OCI-M1 (cell line): ENCODE results near the gene TARS3.
"Not testable (repeated sequence)": the region's sequence is repeated elsewhere in the genome, so short reads cannot be mapped to it uniquely, and the experiment has no call there.

Source experiments
- DNase-seq: peaks from one replicate; lab custom pipeline; 2025; lab: John Stamatoyannopoulos, UW

Gene TARS3

DNA sequence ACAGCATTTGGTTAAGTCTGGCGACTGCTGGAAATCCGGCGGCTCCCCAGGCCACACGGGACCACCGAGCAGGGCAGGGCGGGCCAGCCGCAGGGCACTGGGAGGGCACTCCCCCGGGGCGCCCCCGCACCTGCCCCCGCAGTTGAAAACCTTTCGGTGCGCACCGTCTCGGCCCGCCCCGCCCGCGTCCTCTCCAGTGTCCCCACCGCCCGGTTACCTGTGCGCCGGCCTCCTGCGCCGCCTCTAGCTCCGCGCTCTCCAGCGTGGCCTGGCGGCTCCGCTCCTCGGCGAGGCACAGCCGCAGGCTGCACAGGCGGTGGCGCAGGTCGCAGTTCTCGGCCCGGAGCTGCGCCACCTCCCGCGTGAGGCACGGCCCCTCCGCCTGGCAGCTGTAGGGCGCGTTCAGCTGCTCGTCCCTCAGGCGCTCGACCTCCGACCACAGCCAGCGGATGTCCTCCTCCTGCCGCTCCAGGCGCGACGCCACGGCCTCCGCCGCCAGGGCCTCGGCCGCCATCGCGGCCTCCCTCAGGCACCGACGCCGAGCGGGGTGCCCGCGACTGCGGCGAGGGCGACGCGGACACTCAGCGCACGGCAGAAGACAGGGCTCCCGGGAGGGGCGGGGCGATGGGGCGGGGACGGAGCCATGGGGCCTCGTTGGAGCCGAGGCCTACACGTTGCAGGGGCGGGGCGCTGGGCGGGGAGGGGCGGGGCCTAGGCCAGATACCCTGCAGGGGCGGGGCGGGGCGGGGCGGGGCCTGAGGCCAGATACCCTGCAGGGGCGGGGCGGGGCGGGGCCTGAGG, at the start of gene TARS3:
TSS of gene TARS3 (minus strand) at position 600 of the 801 bp plus-strand sequence. CDS start at position 514, 86 bp downstream.
- DNase-seq = peak; percentile 92

GRCh38 chr15:101773496-101774100, 49.3 kb upstream of the TARS3 start:
- DNase-seq = peak; percentile 7

GRCh38 chr15:101772921-101773320, 48.6 kb upstream of the TARS3 start:
- no peak for DNase-seq

DNA sequence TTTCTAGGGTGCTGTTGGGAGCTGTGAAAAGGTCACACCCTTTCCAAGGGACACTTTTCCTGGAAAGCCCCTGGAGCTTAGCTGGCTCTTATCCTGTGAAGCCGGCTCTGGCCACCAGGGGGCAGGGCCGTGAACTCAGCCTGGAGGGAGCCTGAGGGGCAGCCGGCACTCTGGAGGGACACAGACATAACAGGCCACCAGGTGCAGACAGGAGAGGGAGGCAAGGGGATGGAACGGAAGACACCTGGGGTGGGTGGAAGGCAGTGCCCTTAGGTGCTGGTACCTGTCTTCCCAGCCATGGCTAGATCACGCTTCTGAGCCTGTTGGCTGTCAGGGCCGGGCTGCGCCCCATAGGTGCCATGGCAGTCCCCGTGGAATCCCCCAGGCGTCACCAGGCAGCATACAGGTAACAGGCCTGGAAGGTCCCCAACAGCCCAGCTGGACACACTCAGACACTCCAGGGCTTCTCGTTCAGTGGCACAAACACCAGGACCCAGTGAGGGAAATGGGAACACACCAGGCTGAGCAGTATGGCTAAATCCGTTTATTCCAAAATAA, 42.9 kb upstream of the TARS3 start:
- DNase-seq = not testable (repeated sequence)

DNA sequence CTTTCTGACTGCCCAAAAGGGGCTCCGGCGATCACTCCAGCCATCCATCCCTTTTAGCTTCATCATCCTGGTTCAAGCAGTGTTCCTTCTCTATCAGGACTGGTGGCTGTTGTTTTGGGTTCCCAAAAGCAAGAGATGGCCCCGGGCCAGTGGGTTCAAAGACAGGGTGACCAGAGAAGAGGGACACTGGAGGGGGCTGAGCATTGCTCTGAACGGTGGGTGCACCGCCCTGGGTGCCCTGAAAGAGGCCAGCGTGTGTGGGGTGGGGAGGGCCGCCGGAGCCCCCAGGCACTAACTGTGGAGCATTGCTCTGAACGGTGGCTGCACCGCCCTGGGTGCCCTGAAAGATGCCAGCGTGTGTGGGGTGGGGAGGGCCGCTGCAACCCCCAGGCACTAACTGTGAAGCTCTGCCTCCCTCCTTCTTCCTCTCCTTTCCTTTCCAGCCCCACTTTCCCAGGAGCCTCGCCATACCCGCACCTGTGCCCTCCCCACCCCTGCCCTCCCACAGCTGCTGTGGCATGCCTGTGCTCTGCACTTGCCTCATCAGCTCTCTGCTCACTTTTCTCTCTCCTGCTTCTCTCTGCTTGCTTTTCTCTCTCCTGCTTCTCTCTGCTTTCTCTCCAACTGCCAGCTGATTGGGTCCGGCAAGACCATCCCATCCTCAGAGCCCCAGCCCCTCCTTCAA, 41.6 kb upstream of the TARS3 start:
- no peak for DNase-seq

DNA sequence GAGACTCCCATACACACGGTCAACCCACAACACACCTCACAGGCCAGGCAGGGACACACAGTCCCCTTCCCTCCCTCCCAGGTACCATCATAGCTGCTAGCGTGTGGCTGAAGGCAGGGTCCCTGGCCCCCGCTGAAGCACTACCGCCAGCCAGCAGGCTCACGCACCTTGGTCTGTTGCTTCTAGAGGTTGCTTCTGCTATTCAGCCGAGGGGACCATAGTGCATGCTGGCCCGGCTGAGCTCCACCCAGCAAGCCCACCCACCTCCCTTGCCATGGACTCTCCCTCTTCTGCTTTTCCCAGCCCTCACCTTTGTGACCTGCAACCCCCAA, 41.0 kb upstream of the TARS3 start:
- DNase-seq = not testable (repeated sequence)

DNA sequence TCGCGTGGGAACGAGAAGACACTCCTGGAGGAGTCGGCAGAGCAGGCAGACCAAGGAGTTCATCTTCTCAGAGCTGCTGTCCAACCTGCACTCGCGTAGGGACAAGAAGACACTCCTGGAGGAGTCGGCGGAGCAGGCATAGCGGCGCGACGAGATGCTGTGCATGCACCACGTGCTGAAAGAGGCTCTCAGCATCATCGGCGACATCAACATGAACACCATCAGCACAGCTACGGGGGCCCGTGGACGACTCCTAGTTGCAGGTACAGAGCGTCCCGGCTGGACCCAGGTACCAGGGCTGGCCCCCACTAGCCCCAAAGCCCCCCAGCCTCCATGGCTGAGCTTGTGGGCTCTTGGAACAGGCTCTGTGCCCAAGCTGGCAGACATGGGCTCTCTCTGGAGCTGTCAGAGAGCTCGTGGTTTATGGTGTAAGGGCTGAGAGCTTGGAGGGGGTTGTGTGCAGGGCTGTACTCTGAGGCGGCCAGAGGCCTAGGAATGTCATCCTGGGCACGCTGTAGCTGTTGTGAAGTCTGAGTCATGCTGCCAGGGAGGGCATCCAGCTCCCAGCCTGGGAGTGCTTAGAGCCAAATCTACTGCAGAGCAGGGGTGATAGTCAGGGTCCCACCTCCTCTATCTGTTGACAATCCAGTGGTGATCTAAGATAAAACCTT, 40.5 kb upstream of the TARS3 start:
- DNase-seq = not testable (repeated sequence)

GRCh38 chr15:101746716-101747082, 22.4 kb upstream of the TARS3 start:
- not testable (repeated sequence) for DNase-seq

DNA sequence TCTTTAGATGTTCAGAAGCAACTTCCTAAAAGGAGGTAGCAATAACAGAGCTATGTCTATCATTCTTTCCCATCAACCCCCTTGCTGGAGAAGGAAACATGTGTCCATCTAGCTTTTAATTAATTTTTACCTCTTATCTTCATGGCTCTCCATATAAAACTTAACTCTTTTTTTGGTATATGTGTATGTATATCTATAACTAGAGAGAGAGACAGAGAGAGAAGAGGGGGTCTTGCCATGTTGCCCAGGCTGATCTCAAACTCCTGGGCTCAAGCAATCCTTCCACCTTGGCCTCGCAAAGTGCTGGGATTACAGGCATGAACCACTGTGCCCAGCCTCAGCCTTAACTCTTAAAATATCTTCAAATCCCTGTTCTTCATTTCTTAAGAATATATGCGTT, 10.6 kb upstream of the TARS3 start:
- not testable (repeated sequence) for DNase-seq

GRCh38 chr15:101733545-101733944, 9.3 kb upstream of the TARS3 start:
- no peak for DNase-seq

DNA sequence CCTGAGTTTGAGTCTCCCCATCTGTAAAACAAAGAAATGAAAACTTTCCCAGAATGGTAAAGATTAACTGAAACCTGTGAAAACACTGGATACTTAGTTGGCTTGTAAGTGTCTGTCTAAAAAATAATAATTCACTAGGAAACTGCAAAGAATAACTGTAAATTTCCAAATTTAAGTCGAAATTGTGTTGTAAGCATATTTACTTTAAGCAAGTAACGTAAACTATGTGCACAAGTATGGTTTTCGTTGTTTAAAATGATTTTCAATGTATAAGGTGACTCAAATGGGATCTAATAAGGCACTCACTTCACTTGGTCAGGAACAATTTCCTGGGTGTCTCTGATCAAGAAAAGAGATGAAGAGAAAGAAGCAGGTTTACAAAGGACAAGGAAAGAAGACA, 8.5 kb upstream of the TARS3 start:
- no peak for DNase-seq

- no peak for DNase-seq
Measured at GRCh38 chr15:101731746-101732145, 7.5 kb upstream of the TARS3 start.

GRCh38 chr15:101727186-101727585, 2.9 kb upstream of the TARS3 start:
- no peak for DNase-seq

DNA sequence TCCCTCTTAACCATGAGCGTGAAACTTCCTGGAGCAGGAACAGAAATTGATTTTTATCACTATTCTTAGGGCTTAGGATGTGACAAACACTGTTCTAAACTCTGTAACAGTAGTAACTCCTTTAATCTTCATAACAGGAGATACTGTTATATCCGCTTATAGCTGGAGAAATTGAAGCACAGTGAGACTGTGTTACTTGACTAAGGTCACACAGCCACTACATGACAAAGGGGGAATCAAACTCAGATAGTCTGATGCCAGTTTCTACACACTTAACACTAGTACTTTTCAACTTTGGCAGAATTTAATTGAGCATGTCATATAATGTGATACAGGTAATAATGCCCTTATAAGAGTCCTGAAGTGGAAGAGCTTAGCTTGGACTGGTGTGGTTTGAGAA, 800 bp upstream of the TARS3 start:
- DNase-seq = no peak

GRCh38 chr15:101724675-101725005, 367 bp upstream of the TARS3 start:
- no peak for DNase-seq

- DNase-seq = peak; percentile 22
Measured at GRCh38 chr15:101723171-101723873, 951 bp downstream of the TARS3 start.

DNA sequence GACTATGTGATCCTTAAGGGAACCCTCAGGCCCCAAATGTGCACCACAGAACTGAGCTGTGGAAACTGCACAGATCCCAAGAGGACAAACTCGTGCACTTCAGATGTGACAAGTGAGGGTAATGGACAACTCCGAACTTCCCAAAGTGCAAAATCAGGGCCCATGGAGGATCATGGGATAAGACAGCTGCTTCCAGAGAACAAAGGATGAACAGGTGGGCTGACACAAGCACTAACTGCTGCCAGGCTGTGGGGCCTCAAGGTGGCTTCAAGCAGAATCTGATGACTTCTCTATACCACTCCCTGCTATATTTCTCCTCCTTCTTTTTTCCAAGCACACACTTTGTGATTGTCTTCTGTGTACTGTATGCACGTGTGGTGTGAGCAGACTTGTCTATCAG, 5.4 kb downstream of the TARS3 start:
- no peak for DNase-seq

- DNase-seq = no peak
Measured at GRCh38 chr15:101712078-101712477, 12.2 kb downstream of the TARS3 start.

- no peak for DNase-seq
Measured at GRCh38 chr15:101710806-101711205, 13.5 kb downstream of the TARS3 start.

DNA sequence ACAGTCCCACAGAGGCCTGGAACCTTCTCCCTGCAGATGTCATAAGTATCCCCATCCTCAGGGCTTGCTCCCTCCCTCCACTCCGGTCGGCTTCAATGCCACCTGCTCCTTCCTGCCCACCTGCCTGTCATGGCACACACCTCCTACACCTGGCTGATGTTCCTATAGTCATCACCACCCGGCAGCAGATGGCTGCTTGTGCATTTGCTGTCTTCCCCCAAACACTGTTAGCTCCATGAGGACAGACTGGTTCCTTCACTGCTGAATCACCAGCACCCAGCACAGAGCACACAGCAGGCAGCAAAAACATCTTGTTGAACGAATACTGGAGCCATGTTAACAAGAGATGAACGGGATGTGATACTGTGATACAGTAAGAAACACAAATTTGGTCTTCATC, 14.8 kb downstream of the TARS3 start:
- no peak for DNase-seq

DNA sequence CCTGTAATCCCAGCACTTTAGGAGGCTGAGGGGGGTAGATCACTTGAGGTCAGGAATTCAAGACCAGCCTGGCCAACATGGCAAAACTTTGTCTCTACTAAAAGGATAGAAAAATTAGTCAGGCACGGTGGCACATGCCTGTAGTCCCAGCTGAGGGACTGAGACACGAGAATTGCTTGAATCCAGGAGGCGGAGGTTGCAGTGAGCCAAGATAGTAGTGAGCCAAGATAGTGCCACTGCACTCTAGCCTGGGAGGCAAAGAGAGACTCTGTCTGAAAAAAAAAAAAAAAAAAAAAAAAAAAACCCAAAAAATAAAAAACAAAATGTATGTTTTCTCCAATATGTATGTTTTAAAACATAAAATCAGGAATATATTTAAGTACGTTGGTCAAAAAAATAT, 16.3 kb downstream of the TARS3 start:
- DNase-seq = no peak

DNA sequence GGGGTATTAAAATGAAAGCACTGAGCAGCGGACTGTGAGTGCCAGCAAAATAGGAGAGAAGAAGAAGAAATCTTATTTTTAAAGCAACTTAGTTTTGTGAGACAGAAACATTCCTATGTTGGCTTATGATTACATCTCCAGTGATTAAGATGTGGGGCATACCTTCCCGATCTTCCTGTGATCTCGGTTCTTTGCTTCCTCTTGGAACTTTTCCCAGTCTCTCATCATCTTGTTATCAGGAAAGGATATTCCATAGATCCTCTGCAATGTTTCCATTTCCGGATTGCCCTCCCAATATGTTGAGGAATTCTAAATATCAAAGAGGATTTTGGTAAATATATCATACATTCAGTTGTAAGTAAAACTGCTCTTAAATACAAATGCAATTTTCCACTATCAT, 22.2 kb downstream of the TARS3 start:
- DNase-seq = no peak
